Measurements from ENCODE around the gene CCIN. TPM values are rescaled to one million over a fixed set of nuclear protein-coding genes. Genes with fewer than 3 reads are reported as not detected.

CCIN gene
- total RNA-seq, 4 donors from 2014 or later, result 0.31 to 1.7 (median 1.5) TPM; not detected in 1

DNA sequence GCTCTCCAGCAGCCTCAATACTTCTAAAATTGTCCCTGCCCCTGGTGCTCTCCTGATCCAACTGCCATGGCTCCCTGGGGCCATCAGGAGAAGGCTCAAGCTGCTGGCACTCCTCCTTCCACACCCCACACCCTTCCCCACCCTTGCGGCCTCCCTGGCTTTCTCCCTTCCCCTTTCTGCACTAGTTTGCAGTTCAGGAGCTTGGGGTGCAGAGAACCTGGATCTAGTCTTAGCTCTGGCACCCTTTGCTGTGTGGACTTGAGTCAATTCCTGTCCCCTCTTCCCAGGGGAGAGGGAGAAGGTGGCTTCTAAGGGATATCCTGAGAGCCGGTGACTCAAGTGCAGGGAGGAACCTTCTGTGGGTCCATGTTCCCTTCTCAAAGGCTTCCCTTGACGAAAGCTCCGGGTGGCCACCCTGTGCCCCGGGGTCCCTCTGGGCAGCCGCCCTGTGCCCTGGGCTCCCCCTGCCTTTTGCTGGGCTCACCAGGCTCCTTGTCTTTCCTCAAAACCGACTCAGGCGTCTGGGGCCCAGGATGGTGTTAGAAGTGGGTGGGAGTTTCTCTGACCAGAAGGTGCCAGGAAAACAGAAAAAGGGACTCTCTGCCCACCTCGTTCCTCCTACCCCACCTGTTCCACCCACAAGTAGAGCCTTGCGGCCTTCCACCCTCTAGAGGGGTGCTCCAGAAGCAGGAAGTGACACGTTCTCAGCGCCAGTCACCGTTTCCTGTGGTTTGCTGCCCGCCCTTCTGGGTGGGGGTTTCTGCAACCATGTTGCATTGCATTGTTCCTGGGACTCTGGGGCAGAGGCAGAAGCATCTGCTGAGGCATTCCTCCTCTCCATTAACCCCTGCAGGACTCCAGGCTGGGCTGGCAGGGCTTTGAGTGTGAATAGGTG, 17.6 kb upstream of the CCIN start:
- Histone ChIP-seq H3K4me3 (no peak overlapping the region), H3K4me1 (peaks cover 5 to 91% (median 52%) of the 10 kb centered on the region in 3 donors), H3K9me3 (no peaks in the 10 kb centered on the region), H3K36me3 (peaks cover 0 to 37% of the 10 kb centered on the region in 2 donors), H3K27ac (peak overlapping the region; percentile 16 to 89 (median 86)), H3K27me3 (no peaks in the 10 kb centered on the region)
- TF ChIP-seq, protein P1, sequence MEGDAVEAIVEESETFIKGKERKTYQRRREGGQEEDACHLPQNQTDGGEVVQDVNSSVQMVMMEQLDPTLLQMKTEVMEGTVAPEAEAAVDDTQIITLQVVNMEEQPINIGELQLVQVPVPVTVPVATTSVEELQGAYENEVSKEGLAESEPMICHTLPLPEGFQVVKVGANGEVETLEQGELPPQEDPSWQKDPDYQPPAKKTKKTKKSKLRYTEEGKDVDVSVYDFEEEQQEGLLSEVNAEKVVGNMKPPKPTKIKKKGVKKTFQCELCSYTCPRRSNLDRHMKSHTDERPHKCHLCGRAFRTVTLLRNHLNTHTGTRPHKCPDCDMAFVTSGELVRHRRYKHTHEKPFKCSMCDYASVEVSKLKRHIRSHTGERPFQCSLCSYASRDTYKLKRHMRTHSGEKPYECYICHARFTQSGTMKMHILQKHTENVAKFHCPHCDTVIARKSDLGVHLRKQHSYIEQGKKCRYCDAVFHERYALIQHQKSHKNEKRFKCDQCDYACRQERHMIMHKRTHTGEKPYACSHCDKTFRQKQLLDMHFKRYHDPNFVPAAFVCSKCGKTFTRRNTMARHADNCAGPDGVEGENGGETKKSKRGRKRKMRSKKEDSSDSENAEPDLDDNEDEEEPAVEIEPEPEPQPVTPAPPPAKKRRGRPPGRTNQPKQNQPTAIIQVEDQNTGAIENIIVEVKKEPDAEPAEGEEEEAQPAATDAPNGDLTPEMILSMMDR (IDR thresholded peaks at IDR 0.05), result no peak
- peak in 1 of 2 donors; percentile 17 for TF ChIP-seq POLR2A (IDR thresholded peaks at IDR 0.05)
- no peak for TF ChIP-seq EP300 (IDR thresholded peaks at IDR 0.05)
- peak; percentile 9 for TF ChIP-seq POLR2AphosphoS5 (IDR thresholded peaks at IDR 0.05)
- WGBS, 2 donors (ENCODE audit: low coverage in 1 of 2), result 58% methylated on average over 4 of the region's 14 CpGs; no CpG with 5 or more reads in 1 of the 2 donors
- peak; percentile 15 for ATAC-seq

DNA sequence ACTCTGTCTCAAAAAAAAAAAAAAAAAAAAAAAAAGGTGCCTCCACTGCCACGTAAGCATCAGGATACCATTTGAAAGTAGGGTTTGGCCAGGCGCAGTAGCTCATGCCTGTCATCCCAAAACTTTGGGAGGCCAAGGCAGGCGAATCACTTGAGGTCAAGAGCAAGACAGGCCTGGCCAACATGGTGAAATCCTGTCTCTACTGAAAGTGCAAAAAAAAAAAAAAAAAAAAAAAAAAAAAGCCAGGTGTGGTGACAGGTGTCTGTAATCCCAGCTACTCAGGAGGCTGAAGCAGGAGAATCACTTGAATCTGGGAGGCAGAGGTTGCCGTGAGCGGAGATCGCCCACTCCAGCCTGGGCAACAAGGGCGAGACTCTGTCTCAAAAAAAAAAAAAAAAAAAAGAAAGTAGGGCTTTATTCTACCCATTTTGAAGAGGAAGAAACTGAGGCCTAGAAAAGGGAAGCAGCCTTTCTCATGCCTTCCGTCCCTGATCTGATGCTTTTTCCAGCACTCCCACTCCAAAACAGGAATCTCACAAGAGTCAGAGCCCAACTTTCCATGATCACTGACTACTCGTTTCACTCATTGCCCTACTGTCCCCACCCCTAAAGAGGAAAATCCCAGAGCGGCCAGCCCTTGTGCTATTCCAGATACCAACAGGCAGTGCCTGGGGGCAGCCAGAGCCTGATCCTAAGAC, 16.3 kb upstream of the CCIN start:
- H3K4me3 ChIP-seq, result no peak overlapping the region
- WGBS, 2 donors (ENCODE audit: low coverage in 1 of 2), result 57 to 76% methylated on average over 3 to 10 of the region's 10 CpGs
- no peak for TF ChIP-seq POLR2AphosphoS5 (IDR thresholded peaks at IDR 0.05)
- TF ChIP-seq EP300 (IDR thresholded peaks at IDR 0.05), result no peak
- TF ChIP-seq, protein P1 (IDR thresholded peaks at IDR 0.05), result no peak
- TF ChIP-seq POLR2A (IDR thresholded peaks at IDR 0.05), result no peak
- no peaks in the 10 kb centered on the region for H3K27me3 ChIP-seq
- H3K9me3 ChIP-seq, result no peaks in the 10 kb centered on the region
- peaks cover 0 to 41% of the 10 kb centered on the region in 2 donors for H3K36me3 ChIP-seq
- H3K27ac ChIP-seq, result peak overlapping the region; percentile 40 to 89 (median 84)
- ATAC-seq, result no peak
- peaks cover 5 to 82% (median 48%) of the 10 kb centered on the region in 3 donors for H3K4me1 ChIP-seq

DNA sequence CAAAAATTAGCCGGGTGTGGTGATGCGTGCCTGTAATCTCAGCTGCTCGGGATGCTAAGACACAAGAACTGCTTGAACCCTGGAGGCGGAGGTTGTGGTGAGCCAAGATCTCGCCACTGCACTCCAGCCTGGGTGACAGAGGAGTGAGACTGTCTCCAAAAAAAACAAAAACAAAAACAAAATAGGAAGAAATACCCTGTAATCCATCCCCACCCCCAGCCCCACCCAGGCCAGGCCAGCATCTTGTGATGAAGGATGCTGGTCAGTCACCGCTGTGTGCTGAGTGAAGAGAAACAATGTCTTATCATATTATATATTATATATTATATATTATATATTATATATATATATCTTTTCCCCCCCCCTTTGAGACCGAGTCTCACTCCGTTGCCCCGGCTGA, 15.4 kb upstream of the CCIN start:
- ATAC-seq, result no peak
- Histone ChIP-seq H3K27me3 (no peaks in the 10 kb centered on the region), H3K27ac (peak overlapping the region; percentile 82 to 89 (median 86)), H3K4me1 (peaks cover 5 to 82% (median 48%) of the 10 kb centered on the region in 3 donors), H3K9me3 (no peaks in the 10 kb centered on the region), H3K4me3 (no peak overlapping the region), H3K36me3 (peaks cover 0 to 40% of the 10 kb centered on the region in 2 donors)
- 68 to 70% methylated on average over 3 to 8 of the region's 9 CpGs for WGBS, 2 donors (ENCODE audit: low coverage in 1 of 2)
- TF ChIP-seq POLR2AphosphoS5 (IDR thresholded peaks at IDR 0.05) (no peak), EP300 (IDR thresholded peaks at IDR 0.05) (no peak), POLR2A (IDR thresholded peaks at IDR 0.05) (no peak)
- TF ChIP-seq, protein P1 (IDR thresholded peaks at IDR 0.05), result no peak

DNA sequence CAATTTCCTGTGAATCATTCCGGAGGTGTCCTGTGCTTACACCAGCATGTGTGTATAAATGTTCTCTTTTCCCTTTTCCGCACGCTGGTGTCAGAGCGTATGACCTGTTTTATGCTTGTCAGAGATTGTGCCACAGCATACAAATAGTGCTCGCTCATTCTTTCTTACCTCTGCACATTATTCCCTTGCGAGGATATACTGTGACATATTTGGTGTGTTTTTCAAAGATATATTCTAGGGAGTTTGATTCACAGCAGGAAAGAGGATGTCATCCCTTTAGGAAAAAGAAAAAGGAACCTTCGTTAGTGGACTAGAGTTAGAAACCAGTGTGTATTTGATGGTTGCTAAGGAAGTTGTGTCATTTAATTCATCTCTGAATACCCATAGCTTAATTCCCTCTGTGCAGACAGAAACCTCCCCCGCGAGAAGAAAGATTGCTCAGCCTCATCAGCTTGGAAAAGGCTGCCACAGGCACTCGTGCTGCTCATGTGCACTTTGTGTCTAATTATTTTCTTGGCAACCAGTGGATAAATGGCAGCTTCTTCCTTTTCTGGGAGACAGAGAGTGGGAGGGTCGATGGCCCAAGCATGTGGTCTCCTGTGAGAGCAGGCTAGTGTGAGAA, 14.7 kb upstream of the CCIN start:
- TF ChIP-seq POLR2AphosphoS5 (IDR thresholded peaks at IDR 0.05) (peak; percentile 69), EP300 (IDR thresholded peaks at IDR 0.05) (no peak), POLR2A (IDR thresholded peaks at IDR 0.05) (no peak)
- TF ChIP-seq, protein P1 (IDR thresholded peaks at IDR 0.05), result no peak
- H3K4me1 ChIP-seq, result peaks cover under 1 to 82% (median 48%) of the 10 kb centered on the region in 3 donors
- no peak overlapping the region for H3K4me3 ChIP-seq
- peak overlapping the region; percentile 82 to 89 (median 86) for H3K27ac ChIP-seq
- H3K9me3 ChIP-seq, result no peaks in the 10 kb centered on the region
- 6 to 11% methylated on average over 10 of the region's 11 CpGs for WGBS, 2 donors (ENCODE audit: low coverage in 1 of 2)
- peaks cover 0 to 40% of the 10 kb centered on the region in 2 donors for H3K36me3 ChIP-seq
- H3K27me3 ChIP-seq, result no peaks in the 10 kb centered on the region
- ATAC-seq, result peak; percentile 76

All from gastroesophageal sphincter (tissue), 4 donors.